IPS-18c (cell line): ENCODE measurements around the gene ITGBL1.

Source experiments
- H3K4me3 ChIP-seq: 2 replicates; pipeline ENCODE4 v1.7.0; 2013; ENCODE audit warnings: low read depth, mild to moderate bottlenecking, low read length, moderate library complexity; ENCODE audit not compliant: insufficient read depth
- H3K9me3 ChIP-seq: one replicate; pipeline ENCODE4 v1.6.1; 2013; ENCODE audit warnings: mild to moderate bottlenecking, low read length, moderate library complexity; ENCODE audit not compliant: control insufficient read depth, insufficient read depth

ITGBL1 gene

DNA sequence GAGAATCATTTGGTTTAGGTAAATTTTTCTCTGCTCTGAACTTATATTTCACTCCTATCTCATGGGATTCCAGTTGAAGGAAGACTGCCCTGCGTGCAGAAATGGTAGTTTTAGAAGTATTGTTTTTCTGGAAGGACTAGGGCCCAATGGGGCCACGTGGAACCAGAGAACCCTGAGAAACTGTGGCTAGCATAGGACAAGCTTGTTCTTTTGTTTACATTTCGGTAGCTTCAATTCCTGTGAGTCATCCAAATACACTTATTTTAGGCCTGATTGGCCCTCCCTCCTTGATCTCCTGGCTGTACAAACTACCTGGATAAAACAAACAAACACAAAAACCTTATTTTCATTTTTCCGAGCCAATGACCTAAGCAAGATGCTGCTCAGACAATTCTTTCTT lies 124.0 kb downstream of the ITGBL1 start:
- Histone ChIP-seq H3K4me3 (no peak overlapping the region), H3K9me3 (no peaks in the 10 kb centered on the region)

DNA sequence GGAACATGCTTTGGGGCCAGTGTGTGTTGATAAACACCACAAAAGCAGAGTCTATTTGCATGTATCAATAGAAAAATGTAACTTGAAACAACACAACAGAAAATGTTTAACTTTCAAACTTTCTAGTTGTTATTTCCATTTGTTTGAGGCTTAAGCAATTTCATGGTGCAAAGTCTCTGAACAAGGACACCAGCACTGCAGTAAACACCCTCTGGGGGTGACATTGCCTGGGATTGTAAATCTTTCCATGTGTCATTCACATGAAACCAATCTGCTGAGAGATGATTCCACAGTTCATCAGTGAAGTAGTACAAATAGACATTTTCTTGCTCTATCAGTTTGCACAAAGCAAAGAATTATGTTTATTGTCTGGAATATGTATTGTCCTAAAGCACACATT lies 124.5 kb downstream of the ITGBL1 start:
- Histone ChIP-seq H3K4me3 (no peak overlapping the region), H3K9me3 (no peaks in the 10 kb centered on the region)

DNA sequence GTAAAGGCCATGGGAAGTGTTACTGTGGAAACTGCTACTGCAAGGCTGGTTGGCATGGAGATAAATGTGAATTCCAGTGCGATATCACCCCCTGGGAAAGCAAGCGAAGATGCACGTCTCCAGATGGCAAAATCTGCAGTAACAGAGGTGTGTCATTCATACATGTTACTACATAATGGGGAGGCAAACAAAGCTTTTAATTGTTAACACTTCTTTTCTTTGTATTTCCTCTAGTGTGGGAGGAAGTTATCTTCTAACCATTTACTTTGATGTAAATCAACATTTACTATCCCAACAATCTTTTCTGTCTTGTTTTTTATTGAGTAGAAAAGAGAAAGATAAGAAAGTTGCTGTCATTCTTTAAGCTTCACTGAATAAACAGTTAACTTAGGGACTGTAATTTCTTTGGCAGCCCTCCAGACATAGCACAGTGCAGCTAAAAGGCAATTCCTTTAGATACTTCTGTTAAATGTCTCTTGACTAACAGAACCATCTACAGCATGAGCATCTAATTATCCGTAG lies 126.9 kb downstream of the ITGBL1 start:
- Histone ChIP-seq H3K4me3 (no peak overlapping the region), H3K9me3 (no peaks in the 10 kb centered on the region)

DNA sequence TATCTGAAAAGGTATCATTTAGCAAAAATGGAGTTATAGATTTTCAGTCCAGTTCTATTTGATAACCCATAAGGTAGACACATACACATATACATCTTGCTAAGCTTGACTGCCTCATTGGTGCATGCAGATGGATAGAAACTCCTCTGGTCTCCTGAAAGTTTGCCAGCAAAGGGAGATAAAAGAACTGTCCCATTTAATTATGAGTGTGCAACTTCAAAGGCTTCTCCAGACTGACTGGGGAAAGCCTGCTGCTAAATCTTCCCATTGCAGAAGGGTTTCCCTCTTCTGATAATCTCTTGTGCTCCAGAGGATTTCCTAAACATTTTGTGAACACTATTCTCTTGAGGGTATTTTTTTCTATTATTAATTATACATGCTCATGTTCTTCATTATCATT lies 131.9 kb downstream of the ITGBL1 start:
- Histone ChIP-seq H3K9me3 (no peaks in the 10 kb centered on the region), H3K4me3 (no peak overlapping the region)

DNA sequence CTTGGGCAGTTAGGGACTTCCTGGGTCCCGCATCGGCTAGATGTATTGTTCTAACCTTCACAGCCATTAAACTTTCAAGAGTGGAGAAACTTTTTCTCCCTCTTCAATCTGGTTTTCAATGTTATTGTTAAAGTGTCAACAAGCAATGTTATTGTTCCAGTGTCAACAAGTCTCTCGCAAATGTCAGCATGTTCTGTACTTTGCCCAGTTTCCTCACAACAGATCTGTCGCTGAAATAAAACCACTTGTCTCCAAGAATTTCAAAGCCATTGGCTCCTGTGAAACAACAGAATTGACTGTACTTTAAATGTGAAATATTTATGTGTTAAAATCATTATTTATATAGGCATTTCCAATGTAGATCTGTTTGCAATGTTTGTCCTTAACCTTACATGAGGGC lies 138.0 kb downstream of the ITGBL1 start:
- no peaks in the 10 kb centered on the region for H3K9me3 ChIP-seq
- no peak overlapping the region for H3K4me3 ChIP-seq

DNA sequence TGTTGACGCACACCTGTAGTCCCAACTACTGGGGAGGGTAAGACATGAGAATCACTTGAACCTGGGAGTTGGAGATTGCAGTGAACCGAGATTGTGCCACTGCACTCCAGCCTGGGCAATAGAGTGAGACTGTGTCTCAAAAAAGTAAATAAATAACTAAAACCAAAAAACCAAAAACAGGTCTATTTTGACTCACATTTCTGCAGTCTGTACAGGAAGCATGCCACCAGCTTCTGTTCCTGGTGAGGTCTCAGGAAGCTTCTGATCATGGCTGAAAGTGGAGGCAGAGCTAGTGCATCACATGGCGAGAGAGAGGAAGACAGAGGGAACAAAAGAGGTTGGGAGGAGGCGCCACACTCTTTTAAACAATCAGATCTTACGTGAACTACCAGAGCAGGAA lies 142.5 kb downstream of the ITGBL1 start:
- Histone ChIP-seq H3K9me3 (no peaks in the 10 kb centered on the region), H3K4me3 (no peak overlapping the region)

DNA sequence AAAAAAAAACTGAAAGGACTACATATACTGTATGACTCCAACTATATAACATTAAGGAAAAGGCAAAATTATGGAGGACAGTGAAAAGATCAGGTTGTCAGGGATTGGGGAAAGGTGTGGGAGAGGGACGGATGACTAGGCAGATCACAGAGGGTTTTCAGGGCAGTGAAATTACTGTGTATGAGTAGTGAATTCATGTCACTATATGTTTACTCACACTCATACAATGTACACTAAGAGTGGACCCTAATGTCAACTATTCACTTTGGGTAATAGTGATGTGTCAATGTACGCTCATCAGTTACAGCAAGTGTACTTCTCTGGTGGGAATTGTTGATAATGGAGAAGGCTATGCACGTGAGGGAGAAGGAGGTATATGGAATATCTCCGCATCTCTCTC lies 144.3 kb downstream of the ITGBL1 start:
- no peaks in the 10 kb centered on the region for H3K9me3 ChIP-seq
- H3K4me3 ChIP-seq, result no peak overlapping the region

DNA sequence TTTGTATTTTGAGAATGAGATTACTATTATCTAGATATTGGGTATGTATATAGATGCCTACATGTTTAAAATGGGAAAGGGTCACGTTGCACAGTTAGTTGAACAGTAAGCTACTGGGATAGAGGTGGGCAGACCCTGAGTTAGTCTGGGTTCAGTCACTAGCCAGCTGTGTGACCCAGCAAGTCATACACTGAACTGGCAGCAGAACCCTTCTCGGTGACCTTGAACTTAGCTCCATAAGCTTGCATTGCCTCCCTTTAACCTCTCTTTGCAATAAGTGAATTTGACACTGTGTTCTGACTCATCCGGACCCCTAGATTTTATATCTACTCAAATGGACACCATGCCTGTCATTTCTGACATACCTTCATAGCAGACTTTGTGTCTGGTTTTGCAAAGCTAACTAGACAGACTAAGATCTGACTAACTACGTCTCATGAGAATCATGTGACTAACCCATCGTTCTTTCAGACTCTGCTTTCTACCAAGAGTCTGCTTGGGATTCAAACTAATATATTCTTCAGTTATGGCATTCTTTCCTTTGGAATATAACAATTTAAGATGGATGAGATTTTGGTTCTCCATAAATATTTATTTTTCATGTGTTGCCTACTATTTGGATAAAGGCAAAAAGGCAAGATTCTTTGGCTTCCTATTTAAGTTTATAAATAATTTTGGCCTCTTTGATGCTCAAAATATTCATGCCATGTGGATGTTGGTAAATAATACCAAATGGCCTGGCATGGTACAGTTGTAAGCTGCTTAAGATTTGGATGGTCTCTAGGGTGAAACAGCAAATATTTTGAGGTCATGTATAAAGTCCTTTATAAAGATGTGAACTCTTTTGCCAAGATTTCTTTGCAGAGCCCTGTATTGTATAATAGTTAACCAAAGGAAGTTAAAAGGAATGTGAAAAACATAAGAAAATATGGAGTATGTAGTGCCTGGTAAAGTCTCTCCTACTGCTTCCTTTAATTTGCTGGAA lies 159.3 kb downstream of the ITGBL1 start:
- no peak overlapping the region for H3K4me3 ChIP-seq
- peaks cover 2% of the 10 kb centered on the region for H3K9me3 ChIP-seq

DNA sequence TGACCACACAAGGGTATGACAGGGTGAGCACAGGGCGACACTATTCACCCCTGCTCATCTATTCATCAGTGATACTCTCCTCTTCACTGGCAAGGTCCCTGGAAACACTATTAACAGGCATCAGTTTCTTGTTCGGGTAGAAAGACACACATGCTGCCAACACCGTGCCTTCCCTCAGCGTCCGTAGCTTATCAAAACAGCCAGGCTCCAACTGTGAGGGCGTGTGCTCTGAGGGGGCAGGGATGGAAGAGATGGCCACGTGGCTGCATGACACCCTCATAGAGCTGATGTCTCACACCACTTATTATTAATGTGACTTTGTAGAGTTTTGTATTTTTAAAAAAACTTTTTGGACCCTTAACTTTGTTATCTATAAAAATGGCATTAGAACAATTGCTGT lies 160.3 kb downstream of the ITGBL1 start:
- Histone ChIP-seq H3K9me3 (peaks cover 2% of the 10 kb centered on the region), H3K4me3 (no peak overlapping the region)

DNA sequence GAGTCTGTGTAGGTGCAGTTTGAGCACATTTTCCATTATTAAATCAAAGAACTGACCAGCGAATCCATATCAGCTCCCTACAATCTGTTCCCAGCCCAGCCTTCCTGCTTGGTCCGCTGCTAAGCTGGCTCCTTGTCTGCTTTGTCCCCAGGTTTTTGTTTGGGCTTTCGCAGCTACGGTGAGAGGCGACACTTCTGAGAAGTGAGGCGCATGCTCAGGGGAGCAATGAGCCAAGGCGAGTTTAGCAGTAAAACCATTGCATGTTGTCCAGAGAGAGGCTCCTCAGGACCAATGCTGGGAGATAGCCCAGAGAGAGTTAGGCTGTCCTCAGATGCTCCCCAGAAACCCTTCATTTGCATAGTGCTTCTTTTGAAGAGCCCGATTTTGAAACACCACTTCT lies 162.0 kb downstream of the ITGBL1 start:
- Histone ChIP-seq H3K9me3 (peaks cover 2% of the 10 kb centered on the region), H3K4me3 (no peak overlapping the region)

DNA sequence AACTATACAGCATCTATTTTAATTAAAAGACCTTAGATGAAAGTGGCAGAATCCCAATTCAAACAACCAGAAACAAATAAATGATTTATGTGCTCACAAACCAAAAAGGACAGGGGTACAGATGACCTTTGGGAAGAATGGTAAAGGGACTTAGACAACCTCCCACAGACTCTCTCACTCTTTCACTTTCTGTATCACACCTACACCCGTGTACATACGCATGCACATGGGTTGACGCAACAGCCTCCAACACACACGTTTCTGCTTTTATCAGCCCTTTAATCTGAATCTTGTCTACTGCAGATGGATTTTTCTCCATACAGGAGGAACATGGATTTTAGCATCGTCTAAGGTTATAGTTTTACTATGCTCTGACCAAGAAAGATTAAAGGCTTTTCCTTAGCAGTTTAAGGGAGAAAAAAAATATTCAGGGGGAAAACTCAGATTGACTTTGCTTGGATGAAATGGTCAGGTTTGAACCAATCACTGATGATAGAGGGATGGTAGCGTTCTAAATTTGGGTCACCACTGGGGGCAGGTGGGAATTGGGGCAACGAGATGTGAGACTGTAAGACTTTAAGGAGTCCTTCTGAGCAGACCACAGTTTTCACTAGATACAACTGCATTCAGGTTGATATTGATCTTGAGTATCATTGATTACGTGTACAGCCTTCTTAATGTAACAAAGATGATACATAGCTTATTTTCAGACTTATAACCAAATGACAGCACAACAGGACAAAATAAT lies 166.1 kb downstream of the ITGBL1 start:
- Histone ChIP-seq H3K9me3 (peaks cover 2% of the 10 kb centered on the region), H3K4me3 (no peak overlapping the region)

DNA sequence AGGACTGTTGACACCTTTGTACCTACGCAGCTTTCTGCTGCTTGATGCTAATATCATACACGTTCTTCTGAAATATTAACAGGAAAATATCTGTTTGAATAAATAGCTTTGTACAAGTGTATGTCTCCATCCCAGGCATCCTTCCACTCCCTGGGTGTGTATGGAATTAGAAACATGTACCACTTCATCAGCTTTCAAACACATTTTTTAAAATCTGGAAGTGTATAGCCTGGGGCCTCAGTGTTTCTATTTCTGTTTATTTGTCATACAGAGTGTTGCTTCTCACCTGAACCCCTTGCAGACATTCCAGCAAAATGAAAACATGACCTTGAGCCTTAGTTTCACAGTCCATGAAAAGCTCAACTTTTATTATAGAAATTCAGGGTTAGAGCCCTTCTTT lies 168.6 kb downstream of the ITGBL1 start:
- H3K4me3 ChIP-seq, result no peak overlapping the region

DNA sequence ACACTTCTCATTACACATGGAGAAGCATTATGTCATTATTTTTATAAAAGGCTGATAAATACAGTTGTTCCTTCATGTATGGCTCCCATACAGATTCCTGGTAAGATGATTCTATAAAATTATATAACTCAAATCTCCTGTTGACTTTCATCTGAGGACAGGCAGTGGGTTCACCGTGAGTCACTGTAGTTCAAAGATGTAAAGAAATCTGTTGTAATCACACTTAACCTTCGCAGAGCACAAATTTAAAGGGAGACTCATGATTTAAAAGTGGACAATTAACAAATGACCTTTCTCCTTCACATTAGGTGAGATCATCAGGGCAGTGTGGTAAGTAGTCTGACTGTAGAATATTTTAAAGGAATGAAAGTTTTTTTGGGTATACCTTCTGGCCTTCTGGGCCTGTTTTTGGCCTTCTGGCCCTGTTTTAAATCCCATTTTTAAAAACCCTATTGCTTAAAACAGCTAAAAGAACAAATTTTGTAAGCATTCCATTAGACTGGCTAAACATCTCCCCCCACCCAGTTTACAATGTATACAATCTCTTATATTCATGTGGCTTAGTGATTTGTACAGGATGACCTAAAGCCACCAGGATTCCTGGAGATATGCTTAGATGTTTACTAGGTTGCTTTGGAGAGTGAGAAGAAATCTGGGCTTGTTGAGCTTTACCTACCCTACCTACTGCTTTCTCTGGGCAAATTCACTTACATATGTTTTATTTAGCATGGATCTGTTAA lies 171.2 kb downstream of the ITGBL1 start:
- Histone ChIP-seq H3K9me3 (no peaks in the 10 kb centered on the region), H3K4me3 (no peak overlapping the region)

More for the DNA sequence above, 168.6 kb downstream of the ITGBL1 start:
- H3K9me3 ChIP-seq, result no peaks in the 10 kb centered on the region

DNA sequence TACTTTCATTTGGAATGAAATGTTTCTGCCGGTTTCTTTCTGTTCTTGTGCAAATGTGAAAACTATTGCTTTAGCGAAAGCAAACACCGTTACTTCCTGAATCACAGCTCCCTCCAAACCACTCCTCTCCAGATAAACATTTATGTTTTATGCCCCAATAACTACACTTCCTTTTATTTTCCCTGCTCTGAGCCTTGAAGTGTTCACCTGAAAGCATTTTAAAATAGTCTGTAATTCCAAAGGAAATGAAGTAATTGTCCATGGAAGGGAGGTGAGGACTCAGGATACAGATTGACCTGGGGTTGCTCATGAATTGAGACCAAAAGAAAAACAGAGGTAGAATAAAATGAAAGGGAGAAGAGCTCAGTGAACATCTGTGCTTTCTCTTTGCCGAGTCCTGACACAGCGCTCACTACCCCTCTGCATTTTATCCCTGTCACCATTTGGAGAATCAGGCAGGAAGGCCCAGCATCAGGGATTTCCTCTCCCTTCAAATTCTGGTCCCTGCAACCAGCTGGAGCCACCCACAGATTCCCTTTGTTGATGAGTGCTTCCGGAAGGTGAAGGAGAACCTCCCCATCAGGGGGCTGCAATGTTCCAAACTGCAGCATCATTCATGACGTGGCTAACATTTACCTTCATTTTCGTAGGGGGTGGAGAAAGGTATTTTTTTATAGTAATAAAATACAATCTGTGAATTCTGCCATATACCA lies 171.9 kb downstream of the ITGBL1 start:
- Histone ChIP-seq H3K4me3 (no peak overlapping the region), H3K9me3 (no peaks in the 10 kb centered on the region)

DNA sequence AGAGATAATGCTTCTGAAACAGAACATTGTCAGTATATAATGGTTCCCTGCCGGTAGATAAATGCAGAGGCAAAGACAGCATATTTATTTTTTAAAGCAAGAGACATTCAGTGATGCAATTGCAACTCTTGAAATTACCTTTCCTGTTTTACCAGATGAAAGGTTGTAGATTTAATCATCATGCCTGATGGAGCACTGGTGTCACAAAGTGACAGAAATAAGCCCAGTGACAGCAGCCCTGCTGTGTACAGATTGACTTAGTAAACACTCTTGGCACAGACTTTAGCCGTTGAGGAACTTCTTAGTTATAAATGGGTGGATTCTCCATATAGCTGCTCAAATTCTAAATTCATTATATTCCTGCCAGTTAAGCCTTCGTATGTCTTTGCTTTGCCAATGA lies 172.5 kb downstream of the ITGBL1 start:
- Histone ChIP-seq H3K4me3 (no peak overlapping the region), H3K9me3 (no peaks in the 10 kb centered on the region)

DNA sequence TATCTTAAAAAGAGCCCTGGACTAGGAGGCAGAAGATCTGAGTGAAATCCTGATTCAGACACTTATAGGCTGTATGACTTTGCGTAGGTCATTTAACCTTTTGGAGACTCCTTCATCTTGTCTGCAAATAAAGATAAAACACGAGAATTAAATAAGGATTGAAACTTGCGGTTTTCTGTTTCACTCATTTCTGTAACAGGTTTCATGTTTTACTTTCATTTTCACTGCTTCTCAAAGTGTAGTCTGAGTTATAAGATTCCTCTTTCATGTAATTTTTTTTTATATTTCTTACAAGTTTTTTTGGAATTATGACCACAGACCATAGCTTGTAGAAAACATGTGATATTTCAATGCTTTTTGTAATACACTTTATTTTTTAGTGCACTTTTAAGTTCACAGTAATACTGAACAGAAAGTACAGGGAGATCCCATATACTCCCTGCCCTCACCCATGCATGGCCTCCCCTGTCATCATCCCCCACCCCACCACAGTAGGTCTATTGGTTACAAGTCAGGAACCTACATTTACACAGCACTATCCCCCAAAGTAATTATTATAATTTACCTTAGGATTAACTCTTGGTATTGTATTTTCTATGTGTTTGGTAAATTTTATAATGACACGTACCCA lies 174.6 kb downstream of the ITGBL1 start:
- H3K9me3 ChIP-seq, result no peaks in the 10 kb centered on the region
- no peak overlapping the region for H3K4me3 ChIP-seq
